HG03432 (cell line): ENCODE data around the gene SMAD2.

Experiments used
- ATAC-seq: cut with Tn5 transposase; IDR thresholded peaks from one replicate; pipeline ENCODE4 v1.9.1; 2021; ENCODE audit warnings: mild to moderate bottlenecking, moderate library complexity; ENCODE audit not compliant: unreplicated experiment

SMAD2 gene

GRCh38 chr18:47899107-47899840 is 31.2 kb downstream of the SMAD2 start:
- ATAC-seq = no peak

DNA sequence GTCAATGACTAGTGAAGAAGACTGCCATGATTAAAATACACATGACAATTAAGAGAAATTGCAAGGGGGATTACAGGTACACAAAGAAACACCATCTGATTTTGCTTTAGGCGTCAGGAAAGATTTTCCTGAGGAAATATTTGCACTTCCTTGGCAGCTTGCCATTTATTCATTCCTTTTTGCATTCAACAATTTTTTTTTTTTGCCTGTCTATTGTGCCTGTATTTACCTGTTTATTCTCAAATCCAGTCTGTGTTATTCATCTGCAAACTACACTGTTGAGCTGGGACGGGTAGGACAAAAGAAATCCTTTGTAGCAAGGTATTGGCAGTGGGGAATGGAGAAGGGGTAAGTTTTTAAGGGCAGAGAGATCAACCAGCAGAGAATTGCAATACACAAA is 31.8 kb downstream of the SMAD2 start:
- no peak for ATAC-seq

GRCh38 chr18:47898055-47898454 is 32.4 kb downstream of the SMAD2 start:
- ATAC-seq = no peak

- no peak for ATAC-seq
Measured at GRCh38 chr18:47895565-47896250, 34.8 kb downstream of the SMAD2 start.

GRCh38 chr18:47893939-47894699 is 36.3 kb downstream of the SMAD2 start:
- ATAC-seq = no peak

DNA sequence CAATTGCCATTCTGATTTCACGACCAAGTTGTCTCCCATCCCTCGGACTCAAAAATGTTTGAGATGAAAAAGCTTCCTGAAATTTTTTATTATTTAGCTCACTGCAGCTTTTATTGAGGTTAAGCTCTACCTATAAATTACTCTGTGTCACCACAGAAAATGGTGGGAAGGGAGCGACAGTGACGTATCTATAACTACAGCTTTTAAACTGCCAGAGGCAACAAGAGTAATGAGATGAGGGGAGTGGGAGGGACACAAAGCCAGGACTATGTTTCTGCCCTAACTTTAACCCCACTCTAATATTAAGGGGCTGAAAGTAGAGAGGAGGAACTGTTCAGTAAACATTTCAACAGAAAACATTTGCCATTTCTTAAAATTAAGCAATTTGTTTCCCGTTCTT is 37.4 kb downstream of the SMAD2 start:
- no peak for ATAC-seq

DNA sequence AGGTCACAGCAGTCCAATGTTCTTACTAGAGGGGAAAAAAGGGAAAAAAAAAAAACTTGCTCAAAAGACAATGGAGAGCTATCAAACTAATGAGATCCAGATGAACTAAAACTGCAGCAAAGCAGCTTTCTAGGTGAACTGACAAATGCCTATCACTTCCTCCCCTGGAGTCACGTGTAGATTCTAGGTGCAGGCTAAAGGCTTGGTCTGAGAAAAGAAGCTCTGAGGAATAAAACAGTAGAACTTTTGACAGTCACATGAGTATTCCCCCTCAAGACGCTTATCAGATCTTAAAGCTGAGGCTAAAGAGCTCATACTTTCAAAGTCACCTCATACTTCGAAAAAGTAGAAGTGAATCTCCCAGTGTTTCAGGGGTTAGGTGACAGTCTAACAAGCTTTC is 42.3 kb downstream of the SMAD2 start:
- no peak for ATAC-seq

- no peak for ATAC-seq
Measured at GRCh38 chr18:47887227-47887626, 43.2 kb downstream of the SMAD2 start.

DNA sequence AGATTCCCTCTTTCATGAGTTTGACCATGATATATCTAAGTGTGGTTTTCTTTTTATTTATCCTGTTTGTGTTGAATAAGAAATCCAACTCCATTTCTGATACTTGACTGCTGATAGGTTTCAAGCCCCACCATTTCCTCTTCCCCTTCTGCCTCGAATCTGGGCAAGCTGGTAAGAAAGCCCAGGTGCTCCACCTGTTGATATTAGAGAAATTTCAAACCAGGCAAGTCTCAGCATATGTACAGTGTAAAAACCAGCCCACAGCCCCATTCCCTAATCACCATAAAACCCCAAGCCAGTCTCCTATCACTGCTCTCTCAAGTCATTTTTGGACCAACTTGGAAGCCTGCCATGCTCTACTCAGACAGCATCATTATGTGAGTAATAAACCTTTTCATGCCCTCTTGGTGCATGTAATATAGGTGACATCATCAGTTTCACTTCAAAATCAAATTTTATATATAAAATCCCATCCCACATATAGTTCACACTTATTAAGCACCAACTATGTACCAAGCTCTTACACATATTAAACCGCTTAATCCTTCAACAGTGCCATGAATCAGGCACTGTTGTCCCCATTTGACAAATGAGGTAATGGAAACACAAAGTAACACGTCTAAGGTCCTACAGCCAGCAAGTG is 46.6 kb downstream of the SMAD2 start:
- ATAC-seq = no peak

DNA sequence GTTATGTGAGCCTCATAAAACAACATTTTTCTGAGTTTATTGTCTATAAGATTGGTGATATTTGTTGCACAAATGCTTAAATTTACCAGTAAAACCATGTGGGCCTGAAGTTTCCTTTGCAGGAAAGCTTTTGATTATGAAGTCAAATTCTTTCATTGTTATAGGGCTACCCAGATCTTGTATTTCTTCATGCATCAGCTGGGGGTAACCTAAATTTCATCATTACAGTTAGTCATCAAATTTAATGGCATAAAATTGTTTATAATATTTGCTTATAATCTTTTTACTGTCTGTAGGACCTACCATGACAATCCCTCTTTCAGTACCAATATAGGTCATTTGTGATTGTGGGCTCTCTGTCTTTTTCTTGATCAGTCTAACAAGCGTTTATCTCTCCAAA is 47.8 kb downstream of the SMAD2 start:
- no peak for ATAC-seq

DNA sequence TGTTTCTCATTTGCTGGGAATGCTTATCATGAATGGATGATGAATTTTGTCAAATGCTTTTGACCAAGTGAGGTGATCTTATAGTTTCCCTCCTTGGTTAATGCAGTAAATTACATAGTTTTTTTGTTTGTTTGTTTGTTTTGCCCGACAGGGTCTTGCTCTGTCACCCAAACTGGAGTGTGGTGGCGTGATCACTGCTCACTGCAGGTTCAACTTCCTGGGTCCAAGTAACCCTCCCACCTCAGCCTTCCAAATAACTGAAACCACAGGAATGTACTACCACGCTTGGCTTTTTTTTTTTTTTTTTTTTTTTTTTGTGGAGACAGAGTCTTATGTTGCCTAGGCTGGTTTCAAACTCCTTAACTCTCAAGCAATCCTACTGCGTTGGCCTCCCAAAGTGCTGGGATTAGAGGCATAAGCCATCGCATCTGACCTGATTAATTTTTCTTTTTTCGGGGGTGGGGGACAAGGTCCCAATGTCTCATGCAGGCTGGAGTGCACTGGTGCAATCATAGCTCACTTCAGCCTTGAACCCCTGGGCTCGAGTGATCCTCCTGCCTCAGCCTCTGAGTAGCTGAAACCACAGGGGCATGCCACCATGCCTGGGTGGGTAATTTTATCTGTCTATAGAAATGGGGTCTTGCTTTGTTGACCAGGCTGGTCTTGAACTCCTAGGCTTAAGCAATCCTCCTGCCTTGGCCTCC is 48.6 kb downstream of the SMAD2 start:
- ATAC-seq = no peak

- no peak for ATAC-seq
Measured at GRCh38 chr18:47881042-47881441, 49.4 kb downstream of the SMAD2 start.

DNA sequence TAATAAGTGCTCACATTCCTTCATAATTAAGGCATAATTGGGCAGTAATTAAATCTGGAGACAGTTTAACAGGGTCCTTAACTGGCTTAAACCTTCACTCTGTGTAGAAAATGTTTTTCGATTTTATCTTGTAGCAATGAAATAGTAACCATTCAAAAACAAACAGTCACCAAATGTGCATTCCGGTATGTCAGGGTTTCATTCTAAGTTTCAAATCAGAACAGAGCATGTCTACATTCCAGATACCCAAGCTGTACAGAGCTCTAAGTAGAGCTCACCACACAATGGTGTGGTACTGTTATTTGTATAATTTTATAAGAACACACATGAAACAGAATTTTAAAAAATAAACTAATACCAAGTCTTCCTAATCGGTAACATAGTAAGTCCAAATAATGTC is 52.6 kb downstream of the SMAD2 start:
- ATAC-seq = no peak

DNA sequence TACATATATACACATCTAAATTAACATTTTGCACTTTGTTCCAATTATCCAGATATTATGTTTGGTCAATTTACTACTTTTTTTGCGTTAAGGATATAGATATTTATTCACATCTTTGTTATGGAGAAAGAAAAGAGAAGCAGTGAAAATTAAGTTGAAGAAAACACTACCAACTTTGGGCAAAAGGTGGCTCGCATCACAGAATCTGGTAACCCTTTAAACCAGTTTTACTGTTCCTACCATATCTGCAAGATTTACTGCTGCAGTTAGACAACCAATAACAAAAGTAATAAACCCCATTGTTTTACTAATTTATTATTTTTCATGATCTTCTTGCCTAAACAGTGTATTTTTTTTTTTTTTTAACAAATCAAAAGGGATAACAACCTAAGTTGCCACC is 53.6 kb downstream of the SMAD2 start:
- no peak for ATAC-seq

GRCh38 chr18:47873625-47874024 is 56.8 kb downstream of the SMAD2 start:
- ATAC-seq = no peak

- ATAC-seq = no peak
Measured at GRCh38 chr18:47872426-47872825, 58.0 kb downstream of the SMAD2 start.

GRCh38 chr18:47871288-47871687 is 59.2 kb downstream of the SMAD2 start:
- ATAC-seq = no peak

DNA sequence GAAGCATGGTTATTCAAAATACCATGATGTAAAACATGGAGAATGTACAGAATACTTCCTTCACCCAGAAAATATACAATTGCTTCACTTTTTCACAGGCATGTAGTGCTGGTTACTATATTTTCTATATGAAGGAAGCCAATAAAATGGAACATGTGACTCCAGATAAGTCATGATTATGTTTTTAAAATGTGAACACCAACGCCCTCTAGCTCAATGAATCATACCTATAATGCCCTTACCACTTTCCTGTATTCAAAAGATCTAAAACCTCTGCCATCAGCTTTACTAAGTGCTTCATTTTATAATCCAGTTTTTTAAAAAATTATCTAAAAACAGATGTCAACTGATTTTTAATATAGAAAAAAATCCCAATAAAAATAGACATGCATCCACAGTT is 59.9 kb downstream of the SMAD2 start:
- no peak for ATAC-seq

DNA sequence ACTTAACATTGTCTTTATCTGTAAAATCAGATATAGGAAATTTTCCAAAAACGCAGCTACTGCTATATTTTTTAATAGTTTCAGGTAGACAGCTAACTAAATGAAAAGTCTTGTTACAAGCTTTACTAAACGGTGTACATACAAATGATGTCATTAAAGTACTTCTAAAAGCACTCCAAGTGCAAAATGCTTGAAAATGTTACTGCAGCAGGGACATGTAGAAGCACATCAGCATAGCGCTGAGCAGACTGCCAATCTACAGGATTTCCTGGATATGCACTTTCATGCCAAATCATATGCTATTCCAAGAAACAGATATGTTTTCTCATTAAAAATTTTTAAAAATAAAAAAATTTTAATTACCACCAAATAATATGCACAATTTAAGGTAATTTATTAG is 61.7 kb downstream of the SMAD2 start:
- ATAC-seq = no peak

DNA sequence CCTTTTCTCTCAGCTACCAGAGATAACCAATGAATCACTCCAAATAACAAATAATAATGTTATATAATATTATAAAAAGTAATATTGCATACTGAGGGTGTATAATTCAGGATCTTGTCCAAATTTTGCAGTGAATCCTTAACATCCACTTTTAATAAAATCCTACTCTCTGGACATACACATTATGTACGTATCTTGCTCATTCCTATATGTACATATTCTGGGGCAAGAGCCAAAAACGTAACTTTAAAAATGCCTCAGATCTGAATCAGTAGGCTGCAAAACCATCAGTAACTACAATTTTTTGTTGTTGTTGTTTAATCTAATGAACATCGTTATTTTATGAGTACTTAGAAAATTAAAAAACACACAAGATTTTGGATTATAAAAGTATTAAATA is 65.3 kb downstream of the SMAD2 start:
- ATAC-seq = no peak

- ATAC-seq = no peak
Measured at GRCh38 chr18:47863041-47863440, 67.4 kb downstream of the SMAD2 start.
